CD4-positive, alpha-beta T cell treated with Interleukin-21 for 1 hour (primary cell): Measurements from ENCODE around the gene ICAM4.
"Not testable (repeated sequence)": the region's sequence is repeated elsewhere in the genome, so short reads cannot be mapped to it uniquely, and the experiment has no call there.

ENCODE experiments used
- DNase-seq: peaks from one replicate; pipeline ENCODE4 v3.0.0-alpha.2; 2020

The ICAM4 gene, protein sequence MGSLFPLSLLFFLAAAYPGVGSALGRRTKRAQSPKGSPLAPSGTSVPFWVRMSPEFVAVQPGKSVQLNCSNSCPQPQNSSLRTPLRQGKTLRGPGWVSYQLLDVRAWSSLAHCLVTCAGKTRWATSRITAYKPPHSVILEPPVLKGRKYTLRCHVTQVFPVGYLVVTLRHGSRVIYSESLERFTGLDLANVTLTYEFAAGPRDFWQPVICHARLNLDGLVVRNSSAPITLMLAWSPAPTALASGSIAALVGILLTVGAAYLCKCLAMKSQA

DNA sequence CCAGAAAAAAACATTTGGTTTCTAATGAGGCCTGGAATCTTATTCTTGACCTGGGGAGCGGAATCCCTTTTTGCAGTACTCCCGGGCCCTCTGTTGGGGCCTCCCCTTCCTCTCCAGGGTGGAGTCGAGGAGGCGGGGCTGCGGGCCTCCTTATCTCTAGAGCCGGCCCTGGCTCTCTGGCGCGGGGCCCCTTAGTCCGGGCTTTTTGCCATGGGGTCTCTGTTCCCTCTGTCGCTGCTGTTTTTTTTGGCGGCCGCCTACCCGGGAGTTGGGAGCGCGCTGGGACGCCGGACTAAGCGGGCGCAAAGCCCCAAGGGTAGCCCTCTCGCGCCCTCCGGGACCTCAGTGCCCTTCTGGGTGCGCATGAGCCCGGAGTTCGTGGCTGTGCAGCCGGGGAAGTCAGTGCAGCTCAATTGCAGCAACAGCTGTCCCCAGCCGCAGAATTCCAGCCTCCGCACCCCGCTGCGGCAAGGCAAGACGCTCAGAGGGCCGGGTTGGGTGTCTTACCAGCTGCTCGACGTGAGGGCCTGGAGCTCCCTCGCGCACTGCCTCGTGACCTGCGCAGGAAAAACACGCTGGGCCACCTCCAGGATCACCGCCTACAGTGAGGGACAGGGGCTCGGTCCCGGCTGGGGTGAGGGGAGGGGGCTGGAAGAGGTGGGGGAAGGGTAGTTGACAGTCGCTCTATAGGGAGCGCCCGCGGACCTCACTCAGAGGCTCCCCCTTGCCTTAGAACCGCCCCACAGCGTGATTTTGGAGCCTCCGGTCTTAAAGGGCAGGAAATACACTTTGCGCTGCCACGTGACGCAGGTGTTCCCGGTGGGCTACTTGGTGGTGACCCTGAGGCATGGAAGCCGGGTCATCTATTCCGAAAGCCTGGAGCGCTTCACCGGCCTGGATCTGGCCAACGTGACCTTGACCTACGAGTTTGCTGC is at the start of gene ICAM4:
ICAM4 (plus strand) TSS at position 153 of the 935 bp plus-strand sequence; CDS start at position 211, 58 bp downstream.
- DNase-seq: no peak

DNA sequence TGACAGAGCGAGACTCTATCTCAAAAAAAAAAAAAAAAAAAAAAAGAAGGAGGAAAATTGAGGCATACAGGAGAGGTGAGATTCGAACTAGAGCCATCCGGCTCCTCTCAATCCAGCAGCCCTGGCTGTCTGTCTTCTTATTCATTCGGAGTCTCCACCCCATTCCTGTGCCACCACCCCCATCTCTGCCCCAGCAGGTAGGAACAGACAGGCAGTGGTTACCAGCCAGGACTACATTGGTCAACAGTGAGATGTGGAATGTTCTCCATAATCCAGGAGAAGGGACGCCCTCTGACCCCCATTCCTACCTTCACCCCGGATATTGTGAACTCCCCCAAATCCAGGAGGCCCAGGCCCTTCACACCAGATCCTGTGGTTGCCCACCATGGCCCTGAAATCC is 49.1 kb upstream of the ICAM4 start:
- no peak for DNase-seq

DNA sequence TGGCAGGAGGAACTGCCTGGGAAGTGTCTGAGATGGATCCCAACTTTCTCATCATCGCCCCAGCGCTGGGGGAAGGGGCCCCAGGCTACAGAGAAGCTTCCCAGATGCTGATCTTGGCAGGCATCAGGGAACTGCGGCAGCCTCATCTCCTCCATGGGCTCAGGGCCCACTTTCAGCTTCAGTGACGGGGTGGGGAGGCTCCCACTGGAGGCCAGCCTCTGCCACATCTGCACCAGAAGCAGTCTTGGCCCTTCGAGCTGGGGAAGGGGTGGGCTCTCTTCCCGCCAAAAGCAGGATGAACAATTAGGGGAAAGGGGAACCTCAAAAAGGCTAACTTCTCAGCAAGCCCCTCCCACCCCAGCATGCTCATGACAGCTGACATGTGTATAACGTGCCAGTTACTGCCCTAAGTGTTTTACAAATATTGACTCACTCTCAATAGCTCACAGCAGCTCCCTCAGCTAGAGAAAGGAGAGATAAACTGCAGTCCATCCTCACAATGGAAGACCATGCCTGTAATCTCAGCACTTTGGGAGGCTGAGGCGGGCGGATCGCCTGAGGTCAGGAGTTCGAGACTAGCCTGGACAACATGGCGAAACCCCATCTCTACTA is 48.5 kb upstream of the ICAM4 start:
- DNase-seq: no peak

DNA sequence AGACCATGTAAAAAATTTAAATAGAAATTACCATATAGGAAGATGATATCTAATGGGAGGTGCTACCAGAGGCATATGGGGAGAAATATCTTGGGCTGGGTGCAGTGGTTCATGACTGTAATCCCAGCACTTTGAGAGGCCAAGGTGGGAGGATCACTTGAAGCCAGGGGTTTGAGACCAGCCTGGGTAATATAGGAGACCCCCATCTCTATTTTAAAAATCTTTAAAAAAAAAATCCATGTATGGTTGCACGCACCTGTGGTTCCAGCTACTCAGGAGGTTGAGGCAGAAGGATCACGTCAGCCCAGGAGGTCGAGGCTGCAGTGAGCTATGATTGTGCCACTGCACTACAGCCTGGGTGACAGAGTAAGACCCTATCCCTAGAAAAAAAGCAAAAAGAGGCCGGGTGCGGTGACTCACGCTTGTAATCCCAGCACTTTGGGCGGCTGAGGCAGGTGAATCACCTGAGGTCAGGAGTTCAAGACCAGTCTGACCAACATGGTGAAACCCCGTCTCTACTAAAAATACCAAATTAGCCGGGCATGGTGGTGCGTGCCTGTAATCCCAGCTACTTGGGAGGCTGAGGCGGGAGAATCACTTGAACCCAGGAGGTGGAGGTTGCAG is 44.8 kb upstream of the ICAM4 start:
- not testable (repeated sequence) for DNase-seq

DNA sequence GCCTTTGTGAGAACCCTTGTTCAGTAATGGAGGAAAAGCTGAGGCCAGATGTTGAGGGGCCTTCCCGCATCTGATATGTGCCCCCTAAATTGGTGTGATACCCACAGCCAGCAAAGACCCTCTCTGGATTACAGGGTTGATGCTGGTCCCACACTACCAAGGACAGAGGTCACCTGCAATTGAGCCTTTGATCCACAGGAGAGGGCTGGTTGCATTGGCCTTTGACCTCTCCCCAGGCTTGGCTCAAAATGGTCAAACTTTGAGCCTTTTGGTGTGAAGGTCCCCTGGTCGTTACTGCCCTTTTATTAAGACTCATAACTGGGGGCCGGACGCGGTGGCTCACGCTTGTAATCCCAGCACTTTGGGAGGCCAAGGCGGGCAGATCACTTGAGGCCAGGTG is 43.1 kb upstream of the ICAM4 start:
- no peak for DNase-seq

DNA sequence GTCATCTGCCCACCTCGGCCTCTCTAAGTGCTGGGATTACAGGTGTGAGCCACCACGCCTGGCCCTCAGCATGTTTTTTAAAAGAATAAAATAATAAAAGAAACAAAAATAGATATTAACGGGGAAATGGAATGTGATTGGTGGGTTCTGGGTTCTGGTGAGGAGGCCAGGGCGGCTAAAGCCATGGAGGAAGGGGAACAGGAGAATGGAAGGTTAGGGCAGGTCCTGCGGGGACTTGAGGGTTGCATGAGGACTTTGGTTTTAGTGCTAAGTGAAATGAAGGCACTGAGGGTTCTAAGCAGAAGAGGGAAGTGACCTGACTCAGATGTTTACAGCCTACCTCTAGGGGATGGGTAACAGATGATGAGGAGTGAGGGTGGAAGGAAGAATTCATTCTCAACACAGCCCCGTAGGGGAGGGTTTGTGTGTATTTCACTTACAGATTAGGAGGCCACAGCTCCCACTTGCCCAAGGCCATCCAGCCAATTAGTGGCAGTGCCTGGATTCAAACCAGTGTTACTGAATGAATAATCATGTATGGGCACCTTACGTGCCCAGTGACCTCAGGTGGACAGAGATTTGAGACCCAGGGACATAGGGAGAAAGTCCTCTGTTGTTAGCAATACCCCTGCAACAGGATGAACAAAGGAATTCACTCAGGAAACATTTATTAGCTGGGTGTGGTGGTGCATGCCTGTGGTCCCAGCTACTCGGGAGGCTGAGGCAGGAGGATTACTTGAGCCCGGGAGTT is 41.4 kb upstream of the ICAM4 start:
- DNase-seq: no peak

DNA sequence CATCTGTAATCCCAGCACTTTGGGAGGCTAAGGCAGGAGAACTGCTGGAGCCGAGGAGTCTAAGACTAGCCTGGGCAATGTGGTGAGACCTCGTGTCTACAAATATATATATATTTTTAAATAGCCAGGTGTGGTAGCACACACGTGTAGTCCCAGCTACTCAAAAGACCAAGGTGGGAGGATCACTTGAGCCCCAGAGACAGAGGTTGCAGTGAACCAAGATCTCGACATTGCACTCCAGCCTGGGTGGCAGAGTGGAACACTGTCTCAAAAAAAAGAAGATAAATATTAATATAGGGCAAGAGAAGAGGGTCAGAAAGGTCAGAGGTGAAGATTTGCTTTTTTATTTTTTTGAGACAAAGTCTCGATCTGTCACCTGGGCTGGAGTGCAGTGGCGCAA is 40.2 kb upstream of the ICAM4 start:
- no peak for DNase-seq

DNA sequence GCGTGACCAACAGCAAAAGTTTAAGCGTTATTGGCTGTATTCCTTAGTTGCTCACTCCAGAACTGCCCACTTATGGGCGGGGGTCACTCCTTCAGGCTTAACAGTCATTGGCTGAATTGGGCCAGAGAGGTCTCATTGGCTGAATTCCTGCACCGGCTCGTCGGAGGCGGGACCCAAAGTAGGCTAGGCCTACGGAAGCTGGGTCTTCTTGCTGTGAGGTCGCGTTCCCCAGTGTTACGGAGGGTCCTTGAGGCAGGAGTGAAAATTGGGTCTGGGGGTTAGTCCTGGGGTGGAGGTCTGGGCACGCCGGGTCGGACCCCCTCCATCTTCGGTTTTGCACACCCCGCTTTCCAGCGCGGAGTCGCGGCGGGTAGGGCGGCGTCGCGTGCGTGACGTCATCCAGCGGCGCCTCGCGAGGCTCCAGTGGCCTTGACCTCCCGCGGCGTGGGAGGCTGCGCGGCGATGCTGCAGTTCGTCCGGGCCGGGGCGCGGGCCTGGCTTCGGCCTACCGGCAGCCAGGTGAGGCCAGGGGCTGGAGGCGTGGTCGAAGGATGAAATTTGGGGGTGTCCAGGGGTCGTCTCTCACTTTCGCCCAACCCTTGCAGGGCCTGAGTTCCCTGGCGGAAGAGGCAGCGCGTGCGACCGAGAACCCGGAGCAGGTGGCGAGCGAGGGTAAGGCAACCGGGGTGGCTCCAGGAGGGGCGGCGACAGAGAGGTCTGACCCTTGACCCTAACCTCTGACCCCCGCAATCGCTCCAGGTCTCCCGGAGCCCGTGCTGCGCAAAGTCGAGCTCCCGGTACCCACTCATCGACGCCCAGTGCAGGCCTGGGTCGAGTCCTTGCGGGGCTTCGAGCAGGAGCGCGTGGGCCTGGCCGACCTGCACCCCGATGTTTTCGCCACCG is 34.7 kb upstream of the ICAM4 start, which contains the start of gene MRPL4:
MRPL4 (plus strand) TSS at position 423 of the 903 bp plus-strand sequence; CDS start at position 463, 40 bp downstream.
- DNase-seq: peak; percentile 98

DNA sequence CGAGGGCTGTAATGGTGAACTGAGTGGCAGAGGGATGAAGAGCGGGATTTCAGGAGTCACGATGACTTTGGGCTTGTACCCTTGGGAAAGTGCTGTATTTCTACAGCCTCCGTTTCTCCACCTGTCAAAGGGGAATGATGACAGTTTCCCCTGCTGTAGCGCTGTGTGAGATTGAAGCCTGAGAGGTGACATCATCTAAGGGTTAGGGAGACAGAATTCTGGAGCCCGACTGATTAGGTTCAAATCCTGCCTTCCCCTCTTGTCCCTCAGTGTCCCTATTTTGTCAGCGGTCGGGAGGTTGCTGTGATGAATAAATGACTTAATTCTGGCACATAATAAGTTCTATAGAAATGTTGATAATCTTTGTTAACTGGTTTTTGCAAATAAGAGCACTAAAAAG is 34.0 kb upstream of the ICAM4 start:
- no peak for DNase-seq

DNA sequence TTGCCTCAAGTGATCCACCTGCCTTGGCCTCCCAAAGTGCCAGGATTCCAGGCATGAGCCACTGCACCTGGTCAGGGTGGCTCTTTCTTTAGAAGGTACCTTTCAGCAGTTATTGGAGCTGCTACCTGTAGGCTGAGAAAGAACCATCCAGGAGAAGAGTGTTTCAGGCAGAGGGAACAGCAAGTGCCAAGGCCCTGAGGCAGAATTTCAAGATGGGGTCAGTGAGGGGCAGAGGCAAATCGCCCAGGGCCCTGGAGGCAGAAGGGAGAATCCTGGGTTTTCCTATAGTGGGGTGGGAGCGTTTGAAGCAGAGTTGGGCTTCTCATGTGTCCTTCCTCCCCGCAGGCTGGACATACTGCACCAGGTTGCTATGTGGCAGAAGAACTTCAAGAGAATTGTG is 32.5 kb upstream of the ICAM4 start:
- DNase-seq: no peak

DNA sequence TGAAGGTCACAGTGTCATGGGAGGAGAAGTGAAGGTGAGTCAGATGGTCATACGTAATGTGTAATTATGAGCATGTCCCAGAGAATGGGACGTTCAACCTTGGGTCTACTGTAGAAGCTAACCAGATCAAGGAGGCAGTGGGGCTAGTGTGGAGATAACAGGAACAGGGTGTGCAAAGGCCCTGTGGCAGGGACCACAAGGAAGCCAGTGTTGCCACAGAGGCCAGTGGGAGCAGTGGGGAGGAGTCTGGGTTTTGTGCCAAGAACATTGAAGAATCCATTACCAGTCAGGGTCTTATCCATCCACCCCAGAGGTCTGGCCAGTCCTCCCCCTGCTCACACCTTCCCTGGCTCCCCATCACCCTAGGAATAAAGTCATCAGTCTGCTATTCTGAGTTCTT is 31.4 kb upstream of the ICAM4 start:
- no peak for DNase-seq

DNA sequence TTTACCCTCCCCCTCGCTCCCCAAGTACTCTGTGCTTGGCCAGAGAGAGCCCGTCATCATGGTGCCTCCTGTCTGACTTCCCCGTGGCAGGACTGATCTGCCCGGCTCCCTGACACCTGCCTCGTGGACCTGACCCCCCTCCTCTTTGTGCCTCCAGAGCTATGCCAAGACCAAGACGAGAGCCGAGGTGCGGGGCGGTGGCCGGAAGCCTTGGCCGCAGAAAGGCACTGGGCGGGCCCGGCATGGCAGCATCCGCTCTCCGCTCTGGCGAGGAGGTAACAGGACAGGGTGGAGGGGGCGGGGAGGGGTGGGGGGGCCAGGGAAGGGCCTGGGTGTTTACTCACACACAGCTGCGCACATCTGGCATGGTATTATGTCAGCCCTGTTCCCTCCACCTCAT is 30.2 kb upstream of the ICAM4 start:
- no peak for DNase-seq

DNA sequence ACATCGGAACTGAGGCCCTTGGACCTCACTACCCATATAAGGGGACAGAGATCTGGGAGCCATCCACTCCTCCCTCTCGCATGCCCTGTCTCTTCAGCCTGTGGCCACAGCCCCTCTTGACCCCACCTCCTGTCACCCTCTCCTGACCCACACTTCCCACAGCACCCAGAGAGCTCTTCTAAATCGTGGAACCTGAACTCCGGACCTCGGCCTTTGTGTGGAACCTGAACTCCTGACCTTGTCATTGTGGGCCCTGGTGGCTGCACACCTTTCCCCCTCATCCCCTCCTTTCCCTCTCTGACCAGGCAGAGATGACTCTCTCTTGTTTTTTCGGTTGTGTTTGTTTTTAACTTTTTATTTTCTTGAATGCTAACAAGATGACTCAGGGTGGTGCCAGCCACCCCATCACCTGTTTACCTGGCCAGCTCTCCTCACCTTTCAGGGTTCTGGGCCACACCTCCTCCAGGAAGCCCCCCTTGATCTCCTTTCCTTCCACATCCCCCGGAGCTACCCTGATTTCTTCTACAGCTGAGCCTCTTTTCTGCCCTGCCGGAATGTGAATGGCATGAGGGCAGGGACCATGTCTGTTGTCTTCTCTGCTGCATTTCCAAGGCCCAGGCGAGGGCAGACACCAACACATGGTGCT is 29.7 kb upstream of the ICAM4 start:
- no peak for DNase-seq

DNA sequence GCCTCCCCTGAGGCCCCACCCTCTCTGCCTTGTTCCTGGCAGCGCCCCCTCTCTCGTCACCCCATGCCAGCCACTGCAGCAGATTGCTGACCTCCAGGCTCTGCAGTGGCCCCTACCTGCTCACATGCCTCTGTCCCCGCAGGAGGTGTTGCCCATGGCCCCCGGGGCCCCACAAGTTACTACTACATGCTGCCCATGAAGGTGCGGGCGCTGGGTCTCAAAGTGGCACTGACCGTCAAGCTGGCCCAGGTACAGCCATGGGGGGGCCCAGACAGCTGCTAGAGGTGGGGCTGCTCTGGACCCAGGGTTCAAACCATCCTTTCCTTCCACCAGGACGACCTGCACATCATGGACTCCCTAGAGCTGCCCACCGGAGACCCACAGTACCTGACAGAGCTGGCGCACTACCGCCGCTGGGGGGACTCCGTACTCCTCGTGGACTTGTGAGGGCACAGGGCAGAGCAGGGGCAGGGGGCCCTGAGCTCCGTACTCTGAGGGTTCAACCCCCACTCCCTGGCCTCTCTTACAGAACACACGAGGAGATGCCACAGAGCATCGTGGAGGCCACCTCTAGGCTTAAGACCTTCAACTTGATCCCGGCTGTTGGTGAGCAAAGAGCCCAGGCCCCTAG is 28.6 kb upstream of the ICAM4 start:
- DNase-seq: no peak

DNA sequence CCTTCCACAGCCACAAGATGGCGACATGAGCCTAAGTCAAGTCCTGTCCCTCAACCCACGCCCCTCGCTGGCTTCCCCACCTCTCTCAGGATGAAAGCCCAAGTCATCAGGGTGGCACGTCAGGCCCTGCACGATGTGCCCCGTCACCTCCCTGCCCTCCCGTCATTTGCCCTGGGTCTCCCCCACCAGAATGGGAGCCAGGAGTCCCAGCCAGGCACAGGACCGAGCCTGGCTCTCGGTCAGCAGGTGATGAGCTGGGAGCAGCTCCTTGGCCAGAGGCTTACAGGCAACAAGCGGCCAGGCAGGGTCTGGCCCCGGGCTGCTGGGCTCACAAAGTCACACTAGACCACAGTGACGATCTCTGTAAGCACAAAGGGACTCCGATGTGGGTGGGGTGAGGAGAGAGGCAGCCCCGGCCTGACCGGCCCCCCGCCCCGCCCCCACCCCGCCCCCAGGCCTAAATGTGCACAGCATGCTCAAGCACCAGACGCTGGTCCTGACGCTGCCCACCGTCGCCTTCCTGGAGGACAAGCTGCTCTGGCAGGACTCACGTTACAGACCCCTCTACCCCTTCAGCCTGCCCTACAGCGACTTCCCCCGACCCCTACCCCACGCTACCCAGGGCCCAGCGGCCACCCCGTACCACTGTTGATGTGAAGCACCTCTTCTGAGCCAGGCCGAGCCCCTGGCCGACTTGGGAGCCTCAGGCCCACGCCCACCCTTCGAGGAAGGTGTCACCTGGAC is 27.4 kb upstream of the ICAM4 start:
- DNase-seq: peak; percentile 92

DNA sequence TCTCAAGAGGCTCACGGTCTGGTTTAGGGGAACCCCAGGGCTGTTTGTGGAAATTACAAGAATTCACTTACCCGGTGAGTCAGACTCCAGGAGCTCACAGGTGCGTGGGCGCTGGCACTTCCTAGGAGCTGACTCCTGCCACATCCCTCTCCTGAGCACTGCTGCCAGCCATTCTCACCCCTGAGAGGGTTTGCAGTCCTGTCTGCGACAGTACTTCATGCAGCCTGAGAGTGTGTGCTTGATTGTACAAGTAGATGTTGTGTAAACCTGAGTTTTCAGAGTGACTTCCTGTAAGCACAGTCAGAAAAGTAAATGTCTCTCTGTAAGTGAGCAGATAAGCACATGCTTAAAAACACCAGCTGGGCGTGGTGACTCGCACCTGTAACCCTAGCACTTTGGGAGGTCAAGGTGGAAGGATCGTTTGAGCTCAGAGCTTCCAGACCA is 26.6 kb upstream of the ICAM4 start:
- no peak for DNase-seq

DNA sequence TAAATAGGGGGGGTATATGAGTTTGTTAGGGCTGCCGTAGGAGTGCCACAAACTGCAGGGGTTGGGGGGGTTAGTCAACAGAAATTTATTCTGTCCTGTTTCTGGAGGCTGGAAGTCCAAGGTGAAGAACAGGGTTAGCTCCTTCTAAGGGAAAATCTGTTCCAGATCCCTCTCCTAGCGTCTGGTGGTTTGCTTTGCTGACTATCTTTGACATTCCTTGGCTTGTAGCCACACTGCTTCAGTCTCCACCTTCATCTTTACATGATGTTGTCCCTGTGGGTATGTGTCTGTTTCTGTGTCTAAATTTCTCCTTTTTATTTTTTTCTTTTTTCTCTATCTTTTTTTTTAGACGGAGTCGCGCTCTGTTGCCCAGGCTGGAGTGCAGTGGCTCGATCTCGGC is 24.0 kb upstream of the ICAM4 start:
- no peak for DNase-seq

DNA sequence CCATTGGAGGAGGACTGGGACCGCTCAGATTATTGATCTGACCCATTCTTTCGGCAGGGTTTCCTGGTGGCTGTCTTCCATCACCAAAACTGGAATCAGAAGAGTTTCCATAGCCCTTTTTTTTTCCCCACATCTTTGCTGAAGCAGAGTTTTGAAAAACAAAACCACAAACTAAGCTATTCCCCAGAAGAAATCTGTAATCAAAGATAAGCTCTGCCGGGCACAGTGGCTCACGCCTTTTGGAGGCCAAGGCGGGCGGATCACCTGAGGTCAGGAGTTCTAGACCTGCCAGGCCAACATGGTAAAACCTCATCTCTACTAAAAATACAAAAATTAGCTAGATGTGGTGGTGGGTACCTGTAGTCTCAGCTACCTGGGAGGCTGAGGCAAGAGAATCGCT is 20.0 kb upstream of the ICAM4 start:
- DNase-seq: no peak

DNA sequence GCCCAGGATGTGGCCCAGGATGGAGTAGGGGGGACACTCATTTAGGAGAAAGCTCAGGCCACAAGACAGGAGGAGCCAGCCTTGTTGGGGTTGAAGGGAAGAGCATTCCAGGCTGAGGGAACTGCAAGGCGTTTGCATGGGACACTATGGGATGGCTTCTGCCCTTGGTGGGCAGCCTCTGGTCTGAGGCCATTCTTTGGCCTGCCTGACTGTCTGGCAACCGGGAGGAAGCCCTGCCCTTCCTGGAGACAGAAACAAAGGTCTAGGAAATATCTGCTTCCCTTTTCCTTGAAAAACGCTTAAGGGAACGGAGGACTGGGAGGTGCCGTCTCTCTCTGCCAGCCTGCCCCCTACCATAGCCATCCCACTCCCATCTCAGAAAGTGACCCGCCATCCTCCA is 18.7 kb upstream of the ICAM4 start:
- no peak for DNase-seq
